ENCODE measurements around the gene C6orf58. TPM values are rescaled to one million over a fixed set of nuclear protein-coding genes. Genes with fewer than 3 reads are reported as not detected.
A peak's percentile ranks its signal among the peaks of the same experiment; 100 is the strongest.

C6orf58 gene
- not detected for polyA plus RNA-seq (2013, experiment 1 of 2; ENCODE audit: insufficient read length)
- 0.86 TPM for polyA plus RNA-seq (2013, experiment 2 of 2; ENCODE audit: insufficient read length)

- DNase-seq = no peak
Measured at GRCh38 chr6:127576874-127577273, at the start of gene C6orf58. Gene C6orf58 (plus strand): TSS chr6:127577174. CDS start chr6:127577186, 12 bp downstream.

- DNase-seq = no peak
Measured at GRCh38 chr6:127533011-127533410, 44.0 kb upstream of the C6orf58 start.

- DNase-seq = no peak
Measured at GRCh38 chr6:127533736-127534135, 43.2 kb upstream of the C6orf58 start.

- no peak for DNase-seq
Measured at GRCh38 chr6:127538750-127539264, 38.2 kb upstream of the C6orf58 start.

GRCh38 chr6:127539272-127539671 is 37.7 kb upstream of the C6orf58 start:
- peak; percentile 13 for DNase-seq

- DNase-seq = no peak
Measured at GRCh38 chr6:127547215-127547614, 29.8 kb upstream of the C6orf58 start.

- DNase-seq = peak; percentile 17
Measured at GRCh38 chr6:127547904-127548649, 28.9 kb upstream of the C6orf58 start.

- DNase-seq = peak; percentile 65
Measured at GRCh38 chr6:127550403-127550802, 26.6 kb upstream of the C6orf58 start.

GRCh38 chr6:127554435-127555006 is 22.5 kb upstream of the C6orf58 start:
- DNase-seq = peak; percentile 30

GRCh38 chr6:127561660-127562059 is 15.3 kb upstream of the C6orf58 start:
- DNase-seq = no peak

- DNase-seq = no peak
Measured at GRCh38 chr6:127564761-127565160, 12.2 kb upstream of the C6orf58 start.

- DNase-seq = no peak
Measured at GRCh38 chr6:127566119-127566518, 10.9 kb upstream of the C6orf58 start.

GRCh38 chr6:127566651-127567050 is 10.3 kb upstream of the C6orf58 start:
- DNase-seq = peak; percentile 26

- no peak for DNase-seq
Measured at GRCh38 chr6:127567476-127567875, 9.5 kb upstream of the C6orf58 start.

GRCh38 chr6:127570739-127571389 is 6.1 kb upstream of the C6orf58 start:
- no peak for DNase-seq

- DNase-seq = no peak
Measured at GRCh38 chr6:127578900-127579299, 1.9 kb downstream of the C6orf58 start.

GRCh38 chr6:127581576-127581975 is 4.6 kb downstream of the C6orf58 start:
- DNase-seq = no peak

- DNase-seq = peak; percentile 67
Measured at GRCh38 chr6:127582777-127583462, 5.9 kb downstream of the C6orf58 start.

- DNase-seq = no peak
Measured at GRCh38 chr6:127585123-127585522, 8.1 kb downstream of the C6orf58 start.

GRCh38 chr6:127586372-127586771 is 9.4 kb downstream of the C6orf58 start:
- no peak for DNase-seq

- DNase-seq = no peak
Measured at GRCh38 chr6:127587875-127588274, 10.9 kb downstream of the C6orf58 start.

- DNase-seq = no peak
Measured at GRCh38 chr6:127589135-127589534, 12.2 kb downstream of the C6orf58 start.

GRCh38 chr6:127590344-127590743 is 13.4 kb downstream of the C6orf58 start:
- no peak for DNase-seq
